K562 (cell line): ENCODE data around the gene PAQR4. TPM values are rescaled to one million over a fixed set of nuclear protein-coding genes. Genes with fewer than 3 reads are reported as not detected.
A peak's percentile ranks its signal among the peaks of the same experiment; 100 is the strongest.

Experiments
- CHD4 ChIP-seq: fragments of 200-600 bp; sonication (generic); IDR thresholded peaks from 3 replicates; pipeline ENCODE4 v1.6.1; 2012; ENCODE audit warnings: low read depth, mild to moderate bottlenecking, mixed read lengths, low read length, inconsistent platforms; ENCODE audit not compliant: insufficient read depth, insufficient replicate concordance, poor library complexity, severe bottlenecking
- FOXK1 ChIP-seq: sonication (generic); formaldehyde crosslinking; IDR thresholded peaks from 2 replicates; pipeline ENCODE4 v1.8.0; 2022; ENCODE audit warnings: missing genetic modification reagents, mild to moderate bottlenecking, borderline replicate concordance
- GABPA ChIP-seq: fragments of 200-800 bp; sonication (Bioruptor generic); conservative IDR thresholded peaks from 2 replicates; pipeline ENCODE4 v1.6.1; 2016; ENCODE audit warnings: low read depth, missing genetic modification characterization, missing compliant biosample characterization
- KDM5B ChIP-seq: fragments of 200-600 bp; sonication (generic); IDR thresholded peaks from 2 replicates; pipeline ENCODE4 v1.6.1; 2012; ENCODE audit warnings: low read depth, mild to moderate bottlenecking, moderate library complexity, low read length, control low read depth, inconsistent platforms; ENCODE audit not compliant: insufficient replicate concordance
- RHOXF2B ChIP-seq: fragments of 250-450 bp; sonication (Bioruptor Pico); conservative IDR thresholded peaks from 2 replicates; pipeline ENCODE4 v1.5.1; 2021
- SIRT6 ChIP-seq: IDR thresholded peaks from one replicate; pipeline ENCODE4 v1.6.1; 2012; ENCODE audit warnings: low read depth, mild to moderate bottlenecking, control low read depth, inconsistent platforms, low read length, moderate library complexity
- ZC3H11A ChIP-seq: IDR thresholded peaks from 2 replicates; pipeline ENCODE4 v1.6.1; 2012; ENCODE audit warnings: low read depth, low read length, improper control_type of control experiment
- ZFP30 ChIP-seq: fragments of 250-450 bp; sonication (Bioruptor Pico); IDR thresholded peaks from 2 replicates; pipeline ENCODE4 v1.8.0; 2022; ENCODE audit warnings: moderate library complexity, mild to moderate bottlenecking, inconsistent platforms, borderline replicate concordance
- ZFX ChIP-seq: sonication (generic); formaldehyde crosslinking; IDR thresholded peaks from 2 replicates; pipeline ENCODE4 v1.8.0; 2022; ENCODE audit warnings: mild to moderate bottlenecking, missing genetic modification reagents, moderate library complexity
- ZNF707 ChIP-seq: fragments of 250-450 bp; sonication (Bioruptor Pico); conservative IDR thresholded peaks from 2 replicates; pipeline ENCODE4 v1.8.0; 2022; ENCODE audit warnings: inconsistent platforms, mild to moderate bottlenecking, moderate library complexity
- polyA plus RNA-seq, 8 experiments: library from polyadenylated mRNA; depleted of rRNA in 4 of 8; stranded (reverse) in 5 of 8; unstranded in 3 of 8; fragments of >200 nt; fragmentation: Nextera tagmentation in 2 of 8; fragmentation: Illumina TruSeq in 1 of 8; extraction: Ambion mirVana in 2 of 8; extraction: Trizol in 1 of 8; gene quantifications; 2 replicates each; pipeline versions ENCODE4 v1.2.1 to v1.2.3, GENCODE V29; 2011 to 2014; ENCODE audit warnings: inconsistent platforms in 1 of 8, missing spikeins in 1 of 8
- total RNA-seq, 7 experiments: library from RNA; depleted of rRNA in 6 of 7; stranded (reverse); fragments of >200 nt in 6 of 7; fragmentation: Illumina TruSeq in 2 of 7; extraction: Trizol in 2 of 7; gene quantifications; 2 replicates each; pipeline versions ENCODE4 v1.2.1 to v1.2.3, GENCODE V29; 2011 to 2021; ENCODE audit warnings: low replicate concordance in 1 of 7
- TF ChIP-seq, protein P1 (sequence below): fragments of 450-650 bp; formaldehyde crosslinking; IDR thresholded peaks from 2 replicates; pipeline ENCODE4 v1.4.0; 2022; ENCODE audit warnings: missing genetic modification characterization
- TF ChIP-seq, protein P2 (sequence below): sonication (generic); formaldehyde crosslinking; IDR thresholded peaks from 2 replicates; pipeline ENCODE4 v1.8.1; 2023; ENCODE audit warnings: mild to moderate bottlenecking, missing genetic modification reagents
- TF ChIP-seq, protein P3 (sequence below): fragments of 150-350 bp; IDR thresholded peaks from 2 replicates; pipeline ENCODE4 v1.6.1; 2014; ENCODE audit warnings: low read depth, mild to moderate bottlenecking, low read length, borderline replicate concordance
- TF ChIP-seq, protein P4 (sequence below): sonication (generic); formaldehyde crosslinking; IDR thresholded peaks from 2 replicates; pipeline ENCODE4 v1.5.0; 2020; ENCODE audit warnings: missing genetic modification reagents

The PAQR4 gene
- total and polyA plus RNA-seq, 9 of the 15 experiments (the other 6 are each of a cell fraction or from before 2014, with no cell fraction given) = 0.62 to 40.4 (median 19.5) TPM

DNA sequence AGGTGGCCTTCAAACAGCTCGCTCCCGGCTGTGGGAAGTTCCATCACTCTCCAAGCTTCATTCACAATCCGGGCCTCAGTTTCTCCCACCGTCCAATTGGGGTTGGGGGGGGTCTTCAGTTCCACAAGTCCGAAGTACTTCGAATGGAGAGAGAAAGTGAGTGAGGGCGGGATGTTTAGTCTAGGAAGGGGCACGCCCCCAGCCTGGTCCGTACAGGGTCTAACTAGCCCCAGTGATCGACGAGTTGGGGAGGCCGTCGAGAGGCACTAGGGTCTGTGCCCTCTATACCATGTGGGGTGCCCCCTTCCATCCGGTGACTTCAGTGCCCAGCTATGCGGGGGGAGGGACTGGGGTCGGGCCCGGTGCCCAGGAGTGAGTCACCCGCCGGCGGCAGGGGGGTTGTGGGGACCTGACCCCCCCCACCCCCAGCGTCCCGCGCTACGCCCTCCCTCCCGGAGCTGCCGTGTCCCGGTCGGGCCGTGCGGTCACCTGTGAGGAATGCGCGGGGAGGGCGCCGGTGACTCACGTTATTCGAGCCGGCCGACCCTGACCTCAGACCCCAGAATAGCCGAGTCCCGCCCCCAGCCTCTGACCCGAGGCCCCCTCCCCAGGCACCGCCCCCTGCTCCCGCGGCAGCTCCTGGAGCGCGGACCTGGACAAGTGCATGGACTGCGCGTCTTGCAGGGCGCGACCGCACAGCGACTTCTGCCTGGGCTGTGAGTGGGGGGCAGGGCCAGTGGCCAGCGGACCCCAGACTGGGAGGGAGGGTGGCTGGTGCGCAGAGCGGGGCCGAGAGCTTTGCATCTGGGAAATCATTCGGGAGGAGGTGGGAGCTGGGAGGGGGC, 51.7 kb downstream of the PAQR4 start (continued):
- TF ChIP-seq RHOXF2B (CRISPR knock-in tag) (no peak), SIRT6 (no peak), ZNF707 (CRISPR knock-in tag) (no peak), FOXK1 (CRISPR knock-in tag) (peak; percentile 81; the same call in 1 of the 2 replicates), KDM5B (peak; percentile 17), GABPA (tag) (no peak; the same call in 1 of the 2 replicates), ZC3H11A (no peak), CHD4 (no peak), ZFX (peak; percentile 30), ZFP30 (CRISPR knock-in tag) (no peak)
- TF ChIP-seq, protein P1, sequence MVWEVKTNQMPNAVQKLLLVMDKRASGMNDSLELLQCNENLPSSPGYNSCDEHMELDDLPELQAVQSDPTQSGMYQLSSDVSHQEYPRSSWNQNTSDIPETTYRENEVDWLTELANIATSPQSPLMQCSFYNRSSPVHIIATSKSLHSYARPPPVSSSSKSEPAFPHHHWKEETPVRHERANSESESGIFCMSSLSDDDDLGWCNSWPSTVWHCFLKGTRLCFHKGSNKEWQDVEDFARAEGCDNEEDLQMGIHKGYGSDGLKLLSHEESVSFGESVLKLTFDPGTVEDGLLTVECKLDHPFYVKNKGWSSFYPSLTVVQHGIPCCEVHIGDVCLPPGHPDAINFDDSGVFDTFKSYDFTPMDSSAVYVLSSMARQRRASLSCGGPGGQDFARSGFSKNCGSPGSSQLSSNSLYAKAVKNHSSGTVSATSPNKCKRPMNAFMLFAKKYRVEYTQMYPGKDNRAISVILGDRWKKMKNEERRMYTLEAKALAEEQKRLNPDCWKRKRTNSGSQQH (CRISPR knock-in tag) = peak; percentile 77; the same call in 1 of the 2 replicates
- TF ChIP-seq, protein P2, sequence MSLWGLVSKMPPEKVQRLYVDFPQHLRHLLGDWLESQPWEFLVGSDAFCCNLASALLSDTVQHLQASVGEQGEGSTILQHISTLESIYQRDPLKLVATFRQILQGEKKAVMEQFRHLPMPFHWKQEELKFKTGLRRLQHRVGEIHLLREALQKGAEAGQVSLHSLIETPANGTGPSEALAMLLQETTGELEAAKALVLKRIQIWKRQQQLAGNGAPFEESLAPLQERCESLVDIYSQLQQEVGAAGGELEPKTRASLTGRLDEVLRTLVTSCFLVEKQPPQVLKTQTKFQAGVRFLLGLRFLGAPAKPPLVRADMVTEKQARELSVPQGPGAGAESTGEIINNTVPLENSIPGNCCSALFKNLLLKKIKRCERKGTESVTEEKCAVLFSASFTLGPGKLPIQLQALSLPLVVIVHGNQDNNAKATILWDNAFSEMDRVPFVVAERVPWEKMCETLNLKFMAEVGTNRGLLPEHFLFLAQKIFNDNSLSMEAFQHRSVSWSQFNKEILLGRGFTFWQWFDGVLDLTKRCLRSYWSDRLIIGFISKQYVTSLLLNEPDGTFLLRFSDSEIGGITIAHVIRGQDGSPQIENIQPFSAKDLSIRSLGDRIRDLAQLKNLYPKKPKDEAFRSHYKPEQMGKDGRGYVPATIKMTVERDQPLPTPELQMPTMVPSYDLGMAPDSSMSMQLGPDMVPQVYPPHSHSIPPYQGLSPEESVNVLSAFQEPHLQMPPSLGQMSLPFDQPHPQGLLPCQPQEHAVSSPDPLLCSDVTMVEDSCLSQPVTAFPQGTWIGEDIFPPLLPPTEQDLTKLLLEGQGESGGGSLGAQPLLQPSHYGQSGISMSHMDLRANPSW (CRISPR knock-in tag) = no peak; the same call in 1 of the 2 replicates
- TF ChIP-seq, protein P3, sequence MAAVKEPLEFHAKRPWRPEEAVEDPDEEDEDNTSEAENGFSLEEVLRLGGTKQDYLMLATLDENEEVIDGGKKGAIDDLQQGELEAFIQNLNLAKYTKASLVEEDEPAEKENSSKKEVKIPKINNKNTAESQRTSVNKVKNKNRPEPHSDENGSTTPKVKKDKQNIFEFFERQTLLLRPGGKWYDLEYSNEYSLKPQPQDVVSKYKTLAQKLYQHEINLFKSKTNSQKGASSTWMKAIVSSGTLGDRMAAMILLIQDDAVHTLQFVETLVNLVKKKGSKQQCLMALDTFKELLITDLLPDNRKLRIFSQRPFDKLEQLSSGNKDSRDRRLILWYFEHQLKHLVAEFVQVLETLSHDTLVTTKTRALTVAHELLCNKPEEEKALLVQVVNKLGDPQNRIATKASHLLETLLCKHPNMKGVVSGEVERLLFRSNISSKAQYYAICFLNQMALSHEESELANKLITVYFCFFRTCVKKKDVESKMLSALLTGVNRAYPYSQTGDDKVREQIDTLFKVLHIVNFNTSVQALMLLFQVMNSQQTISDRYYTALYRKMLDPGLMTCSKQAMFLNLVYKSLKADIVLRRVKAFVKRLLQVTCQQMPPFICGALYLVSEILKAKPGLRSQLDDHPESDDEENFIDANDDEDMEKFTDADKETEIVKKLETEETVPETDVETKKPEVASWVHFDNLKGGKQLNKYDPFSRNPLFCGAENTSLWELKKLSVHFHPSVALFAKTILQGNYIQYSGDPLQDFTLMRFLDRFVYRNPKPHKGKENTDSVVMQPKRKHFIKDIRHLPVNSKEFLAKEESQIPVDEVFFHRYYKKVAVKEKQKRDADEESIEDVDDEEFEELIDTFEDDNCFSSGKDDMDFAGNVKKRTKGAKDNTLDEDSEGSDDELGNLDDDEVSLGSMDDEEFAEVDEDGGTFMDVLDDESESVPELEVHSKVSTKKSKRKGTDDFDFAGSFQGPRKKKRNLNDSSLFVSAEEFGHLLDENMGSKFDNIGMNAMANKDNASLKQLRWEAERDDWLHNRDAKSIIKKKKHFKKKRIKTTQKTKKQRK = no peak
- TF ChIP-seq, protein P4, sequence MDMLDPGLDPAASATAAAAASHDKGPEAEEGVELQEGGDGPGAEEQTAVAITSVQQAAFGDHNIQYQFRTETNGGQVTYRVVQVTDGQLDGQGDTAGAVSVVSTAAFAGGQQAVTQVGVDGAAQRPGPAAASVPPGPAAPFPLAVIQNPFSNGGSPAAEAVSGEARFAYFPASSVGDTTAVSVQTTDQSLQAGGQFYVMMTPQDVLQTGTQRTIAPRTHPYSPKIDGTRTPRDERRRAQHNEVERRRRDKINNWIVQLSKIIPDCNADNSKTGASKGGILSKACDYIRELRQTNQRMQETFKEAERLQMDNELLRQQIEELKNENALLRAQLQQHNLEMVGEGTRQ (CRISPR knock-in tag) = 0 out of 2 replicates have a peak, but pooled peaks have one; percentile 44
